Trophoblast cell (in vitro differentiated cells and primary cell): Measurements from ENCODE around the gene CYP24A1.

Source experiments
- DNase-seq, 2 donors: peaks; one replicate each; pipeline ENCODE4 v3.0.0-alpha.2; 2016
- H2AFZ ChIP-seq: 2 replicates; pipeline ENCODE4 v1.6.1; 2013; ENCODE audit warnings: low read length, moderate library complexity, mild to moderate bottlenecking; ENCODE audit not compliant: insufficient read depth, poor library complexity
- H2AK5ac ChIP-seq: 2 replicates; pipeline ENCODE4 v1.6.1; 2013; ENCODE audit warnings: mild to moderate bottlenecking, low read length
- H2BK120ac ChIP-seq: 2 replicates; pipeline ENCODE4 v1.6.1; 2013; ENCODE audit warnings: low read length, mild to moderate bottlenecking, moderate library complexity; ENCODE audit not compliant: insufficient read depth, poor library complexity
- H2BK12ac ChIP-seq: 2 replicates; pipeline ENCODE4 v1.6.1; 2013; ENCODE audit warnings: mild to moderate bottlenecking, low read length, moderate library complexity
- H2BK5ac ChIP-seq: 2 replicates; pipeline ENCODE4 v1.6.1; 2013; ENCODE audit warnings: low read length, low read depth, moderate library complexity, mild to moderate bottlenecking; ENCODE audit not compliant: poor library complexity
- H3K14ac ChIP-seq: 2 replicates; pipeline ENCODE4 v1.6.1; 2013; ENCODE audit warnings: mild to moderate bottlenecking, low read length
- H3K18ac ChIP-seq: 2 replicates; pipeline ENCODE4 v1.6.1; 2013; ENCODE audit warnings: mild to moderate bottlenecking, low read length
- H3K23ac ChIP-seq: 2 replicates; pipeline ENCODE4 v1.6.1; 2013; ENCODE audit warnings: low read length
- H3K27ac ChIP-seq: 2 replicates; pipeline ENCODE4 v1.5.1; 2013; ENCODE audit warnings: low read depth, mild to moderate bottlenecking, inconsistent platforms, low read length, moderate library complexity
- H3K27me3 ChIP-seq: 2 replicates; pipeline ENCODE4 v1.6.1; 2013; ENCODE audit warnings: inconsistent platforms, mild to moderate bottlenecking, low read length, moderate library complexity; ENCODE audit not compliant: insufficient read depth
- H3K36me3 ChIP-seq, 2 experiments: 1 replicate in 1 of 2; 2 replicates in 1 of 2; pipeline ENCODE4 v1.6.1; 2013; ENCODE audit warnings: low read length in 2 of 2, mild to moderate bottlenecking in 2 of 2, moderate library complexity in 1 of 2; ENCODE audit not compliant: insufficient read depth in 2 of 2, control insufficient read depth in 1 of 2
- H3K4ac ChIP-seq: 2 replicates; pipeline ENCODE4 v1.6.1; 2013; ENCODE audit warnings: low read depth, mild to moderate bottlenecking, low read length, moderate library complexity
- H3K4me1 ChIP-seq, 2 experiments: 1 replicate in 1 of 2; 2 replicates in 1 of 2; pipeline ENCODE4 v1.6.1; 2013; ENCODE audit warnings: low read length in 2 of 2, mild to moderate bottlenecking in 2 of 2, moderate library complexity in 1 of 2; ENCODE audit not compliant: insufficient read depth in 2 of 2, control insufficient read depth in 1 of 2
- H3K4me2 ChIP-seq: 2 replicates; pipeline ENCODE4 v1.6.1; 2013; ENCODE audit warnings: inconsistent platforms, mild to moderate bottlenecking, low read length, moderate library complexity
- H3K4me3 ChIP-seq: 2 replicates; pipeline ENCODE4 v1.5.1; 2013; ENCODE audit warnings: mild to moderate bottlenecking, low read depth, low read length, inconsistent platforms
- H3K79me1 ChIP-seq: one replicate; pipeline ENCODE4 v1.6.1; 2013; ENCODE audit warnings: low read length
- H3K79me2 ChIP-seq: 2 replicates; pipeline ENCODE4 v1.6.1; 2013; ENCODE audit warnings: low read length, mild to moderate bottlenecking; ENCODE audit not compliant: control insufficient read depth, insufficient read depth, poor library complexity
- H3K9ac ChIP-seq: 2 replicates; pipeline ENCODE4 v1.6.1; 2013; ENCODE audit warnings: mild to moderate bottlenecking, low read length
- H3K9me3 ChIP-seq: 2 replicates; pipeline ENCODE4 v1.6.1; 2013; ENCODE audit warnings: low read depth, mild to moderate bottlenecking, control low read depth, inconsistent platforms, low read length; ENCODE audit not compliant: insufficient read depth
- H4K12ac ChIP-seq: 2 replicates; pipeline ENCODE4 v1.6.1; 2013; ENCODE audit warnings: low read depth, mild to moderate bottlenecking, low read length, moderate library complexity
- H4K8ac ChIP-seq: 2 replicates; pipeline ENCODE4 v1.6.1; 2013; ENCODE audit warnings: low read depth, mild to moderate bottlenecking, low read length, moderate library complexity
- H4K91ac ChIP-seq: one replicate; pipeline ENCODE4 v1.6.1; 2013; ENCODE audit warnings: low read depth, mild to moderate bottlenecking, low read length, moderate library complexity
- whole genome bisulfite sequencing: extraction: QIAGEN DNeasy Blood & Tissue Kit; methylation state at CpG from one replicate; pipeline ENCODE4 v1.1.7; 2013; ENCODE audit warnings: missing lambda C conversion rate; ENCODE audit not compliant: insufficient read length, insufficient coverage; ENCODE audit errors: extremely low coverage; 5-methylcytosine and 5-hydroxymethylcytosine counted together

Gene CYP24A1

DNA sequence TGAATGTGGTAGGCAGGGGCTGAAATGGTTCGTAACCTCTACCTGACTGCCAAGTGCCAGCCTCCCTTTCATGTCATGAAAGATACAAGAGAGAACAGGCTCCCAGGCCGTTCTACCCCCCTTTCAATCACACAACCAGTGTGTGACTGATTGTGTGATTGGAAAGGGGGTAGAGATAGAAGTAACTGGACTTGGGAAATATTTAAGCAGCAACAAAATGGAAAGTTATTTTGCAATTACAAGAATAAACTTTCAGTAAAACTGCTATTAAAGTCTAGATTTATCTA, 20.8 kb downstream of the CYP24A1 start:
- Histone ChIP-seq H4K8ac (no peak overlapping the region), H2BK120ac (no peak overlapping the region), H3K36me3 (no peaks in the 10 kb centered on the region), H3K4me3 (no peak overlapping the region), H3K27ac (no peak overlapping the region), H3K4ac (no peak overlapping the region), H2BK5ac (no peak overlapping the region), H3K4me2 (no peak overlapping the region), H3K4me1 (peaks cover 0 to 6% of the 10 kb centered on the region in 2 experiments), H3K23ac (no peak overlapping the region), H3K9ac (no peak overlapping the region), H2BK12ac (no peak overlapping the region), H4K91ac (no peak overlapping the region), H3K9me3 (no peaks in the 10 kb centered on the region), H3K18ac (no peak overlapping the region), H2AFZ (no peak overlapping the region), H3K14ac (no peak overlapping the region), H3K79me2 (no peaks in the 10 kb centered on the region), H3K79me1 (no peaks in the 10 kb centered on the region), H2AK5ac (no peak overlapping the region), H4K12ac (no peak overlapping the region), H3K27me3 (no peaks in the 10 kb centered on the region)
- DNase-seq: no peak
- no CpG with 5 or more reads among the region's 2 CpGs for WGBS

DNA sequence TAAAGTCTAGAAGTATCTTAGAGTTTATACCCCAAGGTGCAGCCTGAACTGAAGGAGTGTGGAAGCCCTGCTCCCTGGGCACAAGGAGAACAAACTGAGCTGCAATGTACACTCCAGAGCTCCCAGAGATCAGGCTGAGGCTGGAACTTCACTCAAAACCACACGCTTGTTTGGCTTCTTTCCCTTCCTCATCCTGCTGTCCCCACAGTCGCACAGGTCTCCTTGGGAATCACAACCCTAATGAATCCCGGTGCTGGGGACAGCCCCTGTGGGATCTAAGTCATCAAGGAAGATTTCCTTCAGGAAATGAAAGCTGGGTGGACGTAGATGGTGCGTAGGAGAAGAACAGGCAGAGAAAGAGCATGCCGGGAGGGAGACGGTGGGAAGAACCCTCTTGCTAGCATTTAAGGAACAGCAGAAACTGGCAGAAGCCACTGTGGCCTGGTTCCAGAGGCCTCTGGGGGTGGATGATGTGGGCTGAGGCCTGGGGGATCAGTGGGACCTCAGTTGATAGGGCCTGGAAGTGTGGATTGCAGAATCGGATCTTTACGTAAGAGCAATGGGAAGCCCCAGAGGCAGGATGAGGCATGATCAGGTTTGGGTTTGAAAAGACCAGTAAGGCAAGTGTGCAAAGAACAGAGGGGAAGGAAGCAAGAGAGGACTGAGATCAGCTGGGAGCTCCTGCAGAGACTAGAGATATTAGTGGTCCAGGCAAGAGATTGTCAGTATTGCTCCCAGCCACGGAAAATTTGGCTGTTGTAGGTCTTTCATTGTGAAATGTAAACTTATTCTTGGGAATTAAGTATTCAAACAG, 21.4 kb downstream of the CYP24A1 start:
- H3K4me1 ChIP-seq: peaks cover 0 to 6% of the 10 kb centered on the region in 2 experiments
- no peak overlapping the region for H2BK12ac ChIP-seq
- WGBS: no CpG with 5 or more reads among the region's 10 CpGs
- no peak overlapping the region for H3K23ac ChIP-seq
- H4K8ac ChIP-seq: no peak overlapping the region
- no peaks in the 10 kb centered on the region for H3K79me2 ChIP-seq
- no peak overlapping the region for H3K14ac ChIP-seq
- H3K18ac ChIP-seq: no peak overlapping the region
- H2AK5ac ChIP-seq: no peak overlapping the region
- H3K27me3 ChIP-seq: no peaks in the 10 kb centered on the region
- no peak overlapping the region for H3K4me2 ChIP-seq
- H4K91ac ChIP-seq: no peak overlapping the region
- H3K9ac ChIP-seq: no peak overlapping the region
- no peaks in the 10 kb centered on the region for H3K79me1 ChIP-seq
- no peak overlapping the region for H3K4me3 ChIP-seq
- H2AFZ ChIP-seq: no peak overlapping the region
- H2BK5ac ChIP-seq: no peak overlapping the region
- H3K4ac ChIP-seq: no peak overlapping the region
- H4K12ac ChIP-seq: no peak overlapping the region
- H3K36me3 ChIP-seq: no peaks in the 10 kb centered on the region
- no peaks in the 10 kb centered on the region for H3K9me3 ChIP-seq
- no peak overlapping the region for H2BK120ac ChIP-seq
- H3K27ac ChIP-seq: no peak overlapping the region
- no peak for DNase-seq

DNA sequence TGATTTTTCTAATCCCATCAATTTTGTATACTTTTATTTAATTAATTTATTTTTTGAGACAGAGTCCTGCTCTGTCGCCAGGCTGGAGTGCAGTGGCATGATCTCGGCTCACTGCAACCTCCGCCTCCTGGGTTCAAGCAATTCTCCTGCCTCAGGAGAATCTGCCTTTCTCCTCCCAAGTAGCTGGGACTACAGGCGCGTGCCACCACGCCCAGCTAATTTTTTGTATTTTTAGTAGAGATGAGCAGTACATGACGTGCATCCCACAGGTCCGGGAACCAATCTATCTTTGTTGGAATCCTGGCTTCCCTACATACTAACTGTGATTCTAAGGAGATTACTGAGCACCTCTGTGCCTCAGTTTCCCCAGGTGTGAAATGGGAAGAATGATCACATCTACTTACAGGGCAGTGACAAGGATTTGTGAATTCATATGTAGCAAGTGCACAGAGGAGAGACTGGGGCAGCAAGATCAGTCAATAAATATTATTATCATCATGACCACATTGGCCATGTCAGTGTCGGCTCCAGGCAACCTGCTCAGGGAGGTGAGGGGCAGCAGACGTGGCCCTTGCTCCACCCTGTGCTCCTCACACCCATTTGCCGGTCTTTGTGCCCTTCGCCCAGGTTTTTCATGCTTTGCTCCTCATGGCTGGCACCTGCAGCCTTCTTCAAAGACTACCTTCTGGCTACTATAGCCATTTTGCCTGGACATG, 22.1 kb downstream of the CYP24A1 start:
- H4K12ac ChIP-seq: no peak overlapping the region
- no peaks in the 10 kb centered on the region for H3K36me3 ChIP-seq
- no peak overlapping the region for H3K9ac ChIP-seq
- H2BK120ac ChIP-seq: no peak overlapping the region
- H3K4me3 ChIP-seq: no peak overlapping the region
- H2AFZ ChIP-seq: no peak overlapping the region
- no peak overlapping the region for H3K18ac ChIP-seq
- no peak overlapping the region for H3K27ac ChIP-seq
- H3K4me1 ChIP-seq: peaks cover 0 to 6% of the 10 kb centered on the region in 2 experiments
- no peak overlapping the region for H3K23ac ChIP-seq
- H4K8ac ChIP-seq: no peak overlapping the region
- no peak for DNase-seq
- H3K14ac ChIP-seq: no peak overlapping the region
- no peak overlapping the region for H3K4me2 ChIP-seq
- no peak overlapping the region for H2BK12ac ChIP-seq
- no CpG with 5 or more reads among the region's 12 CpGs for WGBS
- no peaks in the 10 kb centered on the region for H3K79me1 ChIP-seq
- no peaks in the 10 kb centered on the region for H3K27me3 ChIP-seq
- no peaks in the 10 kb centered on the region for H3K79me2 ChIP-seq
- no peaks in the 10 kb centered on the region for H3K9me3 ChIP-seq
- H2BK5ac ChIP-seq: no peak overlapping the region
- H2AK5ac ChIP-seq: no peak overlapping the region
- no peak overlapping the region for H3K4ac ChIP-seq
- no peak overlapping the region for H4K91ac ChIP-seq

DNA sequence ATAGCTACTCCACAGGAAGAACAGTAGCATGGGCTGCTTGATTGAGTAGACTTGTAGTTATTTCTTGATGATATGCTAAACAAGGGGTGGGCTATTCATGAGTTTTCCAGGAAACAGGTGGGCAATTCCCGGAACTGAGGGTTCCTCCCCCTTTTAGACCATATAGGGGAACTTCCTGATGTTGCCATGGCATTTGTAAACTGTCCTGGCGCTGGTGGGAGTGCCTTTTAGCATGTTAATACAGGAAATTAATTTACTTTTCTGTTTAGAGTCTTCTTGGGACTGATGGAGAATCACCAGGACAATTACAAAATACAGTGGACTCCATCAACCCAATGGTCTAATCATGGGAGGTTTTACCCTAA, 22.7 kb downstream of the CYP24A1 start:
- peaks cover 0 to 6% of the 10 kb centered on the region in 2 experiments for H3K4me1 ChIP-seq
- no peak overlapping the region for H2AFZ ChIP-seq
- no peak overlapping the region for H2AK5ac ChIP-seq
- no peak overlapping the region for H2BK5ac ChIP-seq
- H3K23ac ChIP-seq: no peak overlapping the region
- H3K36me3 ChIP-seq: no peaks in the 10 kb centered on the region
- no peak overlapping the region for H3K27ac ChIP-seq
- H3K14ac ChIP-seq: no peak overlapping the region
- no peak overlapping the region for H2BK12ac ChIP-seq
- H3K9me3 ChIP-seq: no peaks in the 10 kb centered on the region
- H4K12ac ChIP-seq: no peak overlapping the region
- no peaks in the 10 kb centered on the region for H3K27me3 ChIP-seq
- DNase-seq: no peak
- no peak overlapping the region for H4K8ac ChIP-seq
- H3K4me2 ChIP-seq: no peak overlapping the region
- no peaks in the 10 kb centered on the region for H3K79me1 ChIP-seq
- H3K18ac ChIP-seq: no peak overlapping the region
- no peaks in the 10 kb centered on the region for H3K79me2 ChIP-seq
- no peak overlapping the region for H3K9ac ChIP-seq
- H3K4me3 ChIP-seq: no peak overlapping the region
- WGBS: no CpG with 5 or more reads among the region's 2 CpGs
- H3K4ac ChIP-seq: no peak overlapping the region
- no peak overlapping the region for H2BK120ac ChIP-seq
- no peak overlapping the region for H4K91ac ChIP-seq
